ENCODE results near the gene RIGI. TPM values are rescaled to one million over a fixed set of nuclear protein-coding genes. Genes with fewer than 3 reads are reported as not detected.
A peak's percentile ranks its signal among the peaks of the same experiment; 100 is the strongest.

Gene RIGI
- total RNA-seq (2016; rRNA removed; fragmentation: Illumina TruSeq; extraction: Trizol), result 8.2 and 12.2 TPM in 2 replicates
- 0.91 and 1.3 TPM in 2 replicates for total RNA-seq (2016; cell fraction: cytosol; rRNA removed; fragmentation: Illumina TruSeq; extraction: Trizol; ENCODE audit: low read depth)
- 8.1 and 11.7 TPM in 2 replicates for total RNA-seq (2016; cell fraction: insoluble cytoplasmic fraction; rRNA removed; fragmentation: Illumina TruSeq; extraction: Trizol)
- 2.6 and 3.2 TPM in 2 replicates for total RNA-seq (2016; cell fraction: membrane; rRNA removed; fragmentation: Illumina TruSeq; extraction: Trizol)
- 8.1 and 8.4 TPM in 2 replicates for total RNA-seq (2016; cell fraction: nucleus; rRNA removed; fragmentation: Illumina TruSeq; extraction: Trizol)
- 2.4 and 3.0 TPM in 2 replicates for polyA plus RNA-seq (2011; rRNA removed)
- polyA plus RNA-seq (2011; cell fraction: cytosol; rRNA removed), result 1.1 and 1.9 TPM in 2 replicates
- 2.3 and 3.2 TPM in 2 replicates for polyA plus RNA-seq (2011; cell fraction: nucleus; rRNA removed)
- polyA plus RNA-seq (2012), result 3.1 and 3.3 TPM in 2 replicates
- 0.42 and 0.43 TPM in 2 replicates for polyA plus RNA-seq (2016; cell fraction: cytosol; fragmentation: Illumina TruSeq; extraction: Trizol; ENCODE audit: low read depth)
- polyA plus RNA-seq (2016; cell fraction: insoluble cytoplasmic fraction; fragmentation: Illumina TruSeq; extraction: Trizol; ENCODE audit: low read depth), result 5.9 and 6.7 TPM in 2 replicates
- 0.74 and 0.97 TPM in 2 replicates for polyA plus RNA-seq (2016; cell fraction: membrane; fragmentation: Illumina TruSeq; extraction: Trizol; ENCODE audit: low read depth)
- 5.9 and 6.0 TPM in 2 replicates for polyA plus RNA-seq (2016; cell fraction: nucleus; fragmentation: Illumina TruSeq; extraction: Trizol; ENCODE audit: insufficient read depth, low read depth)
- polyA minus RNA-seq (2011; rRNA and poly(A)+ RNA removed; ENCODE audit: low replicate concordance), result 0.75 and 1.6 TPM in 2 replicates
- polyA minus RNA-seq (2011; cell fraction: cytosol; rRNA and poly(A)+ RNA removed), result 1.9 and 2.4 TPM in 2 replicates
- polyA minus RNA-seq (2011; cell fraction: nucleus; rRNA and poly(A)+ RNA removed), result 8.5 and 11.7 TPM in 2 replicates
- Bru-seq, nascent RNA, result percentile 60 among the genes with signal in this experiment
- percentile 59 among the genes with signal in this experiment for BruChase-seq, experiment 1, labeled RNA remaining after a 6-hour chase
- BruChase-seq, experiment 2, labeled RNA remaining after a 2-hour chase, result percentile 59 among the genes with signal in this experiment
- long read RNA-seq, experiment 1, full-length matches to known transcripts, result 1 of 6 reads
- long read RNA-seq, experiment 1, partial matches to known transcripts, result 2 of 6 reads
- long read RNA-seq, experiment 1, other reads (novel, unspliced or antisense), result 3 of 6 reads
- long read RNA-seq, experiment 2, full-length matches to known transcripts, result 2 of 19 reads
- long read RNA-seq, experiment 2, partial matches to known transcripts, result 8 of 19 reads
- long read RNA-seq, experiment 2, other reads (novel, unspliced or antisense), result 9 of 19 reads

GRCh38 chr9:32526041-32526706 is at the start of gene RIGI:
RIGI (minus strand) TSS chr9:32526196; CDS start chr9:32526166, 30 bp downstream.
- peak within 1 kb of the TSS; percentile 76 for H3K9ac ChIP-seq (ENCODE audit: insufficient read depth, low read depth, low read length)
- WGBS (ENCODE audit: low lambda C conversion rate), result 2% methylated on average over 28 of the region's 37 CpGs
- no peaks in the 10 kb centered on the region for H3K9me3 ChIP-seq (ENCODE audit: low read length)
- intact Hi-C loops (cut with micrococcal nuclease; ENCODE audit: unreplicated experiment), result loop anchor here (1.0 kb wide), 5 partner anchors 39 to 147 kb away; no protein-coding TSS in a partner anchor
- peak within 1 kb of the TSS; percentile 89 for H3K4me2 ChIP-seq (ENCODE audit: low read depth, low read length)
- BruUV-seq (replicated peaks), result no TSS peak
- peak within 1 kb of the TSS; percentile 75 for H3K27ac ChIP-seq (ENCODE audit: extremely low read length, insufficient read depth, low read length)
- H3K27me3 ChIP-seq (ENCODE audit: control insufficient read depth in 1 of 2, insufficient read depth in 2 of 2, low read length in 2 of 2), result no peaks in the 10 kb centered on the region; a peak in 1 of 5 replicates
- H4K20me1 ChIP-seq (ENCODE audit: insufficient read depth, low read length), result no peaks in the 10 kb centered on the region
- ChIA-PET CTCF (ENCODE audit: low intra/inter-chr PET ratio, low total read pairs) (interaction anchor here (3.4 kb wide), 1 partner anchor 147 kb away, joined by 33 read pairs; no protein-coding TSS in a partner anchor), POLR2A (interaction anchor here (1.0 to 2.8 kb wide), 12 partner anchors 17 to 499 kb away, joined by 4 to 43 read pairs (median 11); partner anchors contain the start of genes ACO1, DNAJA1, NDUFB6 and SMIM27)
- peaks cover 39% of the 10 kb centered on the region for H3K4me1 ChIP-seq (ENCODE audit: insufficient read depth, low read length)
- in situ Hi-C loops (cut with HindIII; ENCODE audit: extremely low pct_ligation_motif_present, low pct_unique_long_range_greater_than_20kb), result loop anchor here (5.0 kb wide), 1 partner anchor 144 kb away; the partner anchor contains the start of gene ACO1
- peak within 1 kb of the TSS; percentile 70 for H2AFZ ChIP-seq (ENCODE audit: low read length)
- H3K36me3 ChIP-seq (replicated peaks in 1 of 2; ENCODE audit: control insufficient read depth in 1 of 2, insufficient read depth in 2 of 2, low read length in 2 of 2), result no peaks in the 10 kb centered on the region
- peaks cover 6% of the 10 kb centered on the region for H3K79me2 ChIP-seq (ENCODE audit: insufficient read depth, low read length)
- H3K4me3 ChIP-seq (replicated peaks in 1 of 3; ENCODE audit: insufficient read depth in 1 of 3, low read depth in 2 of 3, low read length in 3 of 3), result peak within 1 kb of the TSS; percentile 80 to 86 (median 82)
- DNase-seq (ENCODE audit: low spot score), result peak; percentile 89
- peak; percentile 90 for ATAC-seq
- FAIRE-seq, result peak; percentile 81
- TF ChIP-seq GFI1 (CRISPR knock-in tag; IDR thresholded peaks at IDR 0.05; ENCODE audit: borderline replicate concordance) (peak; percentile 66; the same call in 1 of the 2 replicates), ARHGAP35 (CRISPR knock-in tag; IDR thresholded peaks at IDR 0.05; ENCODE audit: borderline replicate concordance) (no peak), CBX5 (CRISPR knock-in tag; IDR thresholded peaks at IDR 0.05; ENCODE audit: borderline replicate concordance) (no peak; the same call in 1 of the 2 replicates), ZNF607 (CRISPR knock-in tag; IDR thresholded peaks at IDR 0.05; ENCODE audit: borderline replicate concordance) (no peak), SMAD9 (CRISPR knock-in tag; IDR thresholded peaks at IDR 0.05) (no peak), HMGXB4 (CRISPR knock-in tag; IDR thresholded peaks at IDR 0.05; ENCODE audit: borderline replicate concordance in 1 of 2, low read depth in 1 of 2) (peak; percentile 84 to 88), HBP1 (CRISPR knock-in tag; IDR thresholded peaks at IDR 0.05; ENCODE audit: low read depth) (0 out of 2 replicates have a peak, but pooled peaks have one; percentile 41), RBFOX2 (IDR thresholded peaks at IDR 0.05; ENCODE audit: low read depth, low read length) (0 out of 2 replicates have a peak, but pooled peaks have one; percentile 30), MATR3 (CRISPR knock-in tag; IDR thresholded peaks at IDR 0.05) (no peak), ELK4 (CRISPR knock-in tag; IDR thresholded peaks at IDR 0.05; ENCODE audit: borderline replicate concordance) (no peak)

All from HepG2 (cell line).